HG02943 (cell line): ENCODE measurements around the gene TRAPPC6A.

Experiments
- ATAC-seq: cut with Tn5 transposase; IDR thresholded peaks from one replicate; pipeline ENCODE4 v1.9.1; 2021; ENCODE audit warnings: mild to moderate bottlenecking, low read depth, moderate library complexity; ENCODE audit not compliant: unreplicated experiment

TRAPPC6A gene

DNA sequence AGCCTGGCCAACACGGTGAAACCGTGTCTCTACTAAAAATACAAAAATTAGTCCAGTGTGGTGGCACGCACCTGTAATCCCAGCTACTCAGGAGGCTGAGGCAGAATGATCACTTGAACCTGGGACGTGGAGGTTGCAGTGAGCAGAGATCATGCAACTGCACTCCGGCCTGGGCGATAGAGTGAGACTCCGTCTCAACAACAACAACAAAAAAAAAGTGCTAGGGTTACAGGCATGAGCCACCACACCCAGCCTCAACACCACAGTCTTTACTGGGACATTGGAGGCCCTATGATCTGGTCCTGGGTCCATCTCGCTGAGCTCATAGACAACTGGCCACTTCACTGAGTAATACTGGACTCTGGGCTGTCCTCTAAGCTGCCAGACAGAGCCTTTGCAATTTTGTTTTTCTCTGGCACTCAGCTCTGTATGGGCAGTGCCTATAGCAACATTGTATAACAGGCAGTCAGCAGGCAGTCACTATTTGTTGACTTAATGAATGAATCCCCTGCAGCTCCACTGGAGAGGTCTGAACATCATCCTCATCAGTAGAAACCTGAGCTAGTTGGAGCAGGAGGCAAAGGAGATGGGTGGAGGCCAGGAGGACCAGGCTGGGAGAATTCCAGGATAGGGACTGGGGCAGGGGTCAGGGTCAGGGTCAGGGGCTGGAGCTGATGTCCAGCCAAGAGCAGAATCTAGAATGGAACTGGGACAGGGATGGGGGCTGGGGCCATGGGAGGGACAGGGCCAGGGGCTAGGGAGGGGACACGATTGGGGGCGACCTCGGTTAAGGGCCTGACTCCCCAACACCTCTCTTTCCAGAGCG is 8.7 kb upstream of the TRAPPC6A start:
- no peak for ATAC-seq

DNA sequence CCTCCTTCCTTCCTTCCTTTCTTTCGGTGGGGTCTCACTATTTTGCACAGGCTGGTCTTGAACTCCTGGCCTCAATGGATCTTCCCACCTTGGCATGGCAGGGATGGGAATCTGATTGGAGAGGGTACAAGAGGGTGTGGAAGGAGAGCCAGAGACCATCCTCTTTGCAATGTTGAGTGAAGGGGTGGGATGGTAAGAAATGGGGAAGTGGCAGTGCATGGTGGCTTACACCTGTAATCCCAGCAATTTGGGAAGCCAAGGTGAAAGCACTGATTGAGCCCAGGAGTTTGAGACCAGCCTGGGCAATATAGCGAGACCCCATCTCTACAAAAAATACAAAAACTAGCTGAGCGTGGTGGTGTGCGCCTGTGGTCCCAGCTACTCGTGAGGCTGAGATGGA is 6.1 kb upstream of the TRAPPC6A start:
- no peak for ATAC-seq

GRCh38 chr19:45182758-45183157 is 4.7 kb upstream of the TRAPPC6A start:
- no peak for ATAC-seq

- ATAC-seq, result no peak
Measured at GRCh38 chr19:45180936-45181335, 2.9 kb upstream of the TRAPPC6A start.

- no peak for ATAC-seq
Measured at GRCh38 chr19:45179892-45180370, 1.9 kb upstream of the TRAPPC6A start.

- ATAC-seq, result no peak
Measured at GRCh38 chr19:45179072-45179891, 1.2 kb upstream of the TRAPPC6A start.

DNA sequence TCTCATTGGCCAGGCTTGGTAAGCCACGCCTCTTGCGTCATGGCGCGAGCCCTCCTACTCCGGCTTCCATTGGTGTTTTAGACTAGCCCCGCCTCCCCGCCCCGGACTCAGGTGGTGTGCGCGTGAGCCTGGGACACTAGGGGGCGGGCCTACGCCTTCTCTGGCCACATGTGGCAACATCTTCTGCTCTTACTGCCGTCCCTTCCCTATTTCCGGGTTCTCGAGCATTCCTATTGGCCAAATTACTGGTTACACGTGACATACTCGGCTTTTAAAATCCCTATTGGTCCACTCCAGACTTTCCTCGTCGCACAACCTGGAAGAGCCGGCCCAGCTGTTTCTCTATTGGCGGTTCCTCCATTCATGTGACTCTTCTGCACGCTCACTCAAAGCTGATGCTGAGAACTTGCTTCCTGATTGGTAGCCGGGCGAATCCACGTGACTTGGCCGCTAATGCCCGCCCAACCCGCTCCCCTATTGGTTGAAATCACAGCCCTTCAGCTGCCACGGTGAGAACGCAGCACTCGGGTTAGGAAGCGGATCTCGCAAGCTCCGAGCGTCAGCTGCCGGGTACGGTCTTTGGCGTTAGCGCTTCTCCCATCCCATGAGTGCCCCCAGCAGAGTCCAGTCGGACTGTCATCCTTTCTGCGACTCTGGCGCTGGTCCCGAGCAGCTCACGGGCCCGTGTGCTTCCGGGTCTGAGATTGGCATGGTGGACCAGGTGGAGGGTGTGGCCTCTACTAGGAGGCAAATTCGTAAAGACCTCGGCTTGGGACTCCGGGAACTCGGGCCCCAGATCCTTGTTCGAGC is 430 bp upstream of the TRAPPC6A start, which contains the start of gene BLOC1S3:
TSS of gene BLOC1S3 (plus strand) at position 523 of the 810 bp plus-strand sequence. CDS start 513 bp downstream, outside the sequence.
- peak; percentile 76 for ATAC-seq

DNA sequence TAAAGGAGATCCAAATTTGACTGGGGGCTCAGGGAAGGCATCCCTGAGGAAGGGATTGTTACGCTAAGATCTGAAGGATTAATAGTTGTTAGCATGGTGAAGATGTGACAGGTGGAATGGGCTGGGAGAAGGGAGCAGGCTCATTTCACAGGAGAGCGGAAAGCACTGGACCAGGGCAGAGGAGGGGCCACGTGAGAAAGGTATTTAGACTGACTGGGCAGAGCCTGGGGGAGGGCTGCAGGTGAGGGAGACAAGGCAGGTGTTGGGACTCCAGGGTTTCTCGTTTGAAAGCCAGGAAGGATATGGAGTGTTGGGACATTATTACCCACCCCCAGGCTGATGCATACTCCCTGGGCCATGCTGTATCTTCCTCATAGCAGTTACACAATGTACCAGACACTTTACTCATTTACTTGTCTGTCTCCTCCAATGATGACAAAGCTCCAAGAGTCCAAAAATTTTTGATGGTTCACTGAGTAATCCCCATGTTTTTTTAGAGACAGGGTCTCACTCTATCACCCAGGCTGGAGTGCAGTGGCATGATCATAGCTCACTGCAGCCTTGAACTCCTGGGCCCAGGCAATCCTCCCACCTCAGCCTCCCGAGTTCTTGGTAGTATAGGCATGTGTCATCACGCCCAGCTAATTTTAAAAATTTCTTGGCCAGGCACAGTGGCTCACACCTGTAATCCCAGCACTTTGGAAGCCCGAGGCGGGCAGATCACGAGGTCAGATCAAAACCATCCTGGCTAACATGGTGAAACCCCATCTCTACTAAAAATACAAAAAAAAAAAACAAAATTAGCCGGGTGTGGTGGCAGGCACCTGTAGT is 2.3 kb downstream of the TRAPPC6A start:
- ATAC-seq, result no peak

DNA sequence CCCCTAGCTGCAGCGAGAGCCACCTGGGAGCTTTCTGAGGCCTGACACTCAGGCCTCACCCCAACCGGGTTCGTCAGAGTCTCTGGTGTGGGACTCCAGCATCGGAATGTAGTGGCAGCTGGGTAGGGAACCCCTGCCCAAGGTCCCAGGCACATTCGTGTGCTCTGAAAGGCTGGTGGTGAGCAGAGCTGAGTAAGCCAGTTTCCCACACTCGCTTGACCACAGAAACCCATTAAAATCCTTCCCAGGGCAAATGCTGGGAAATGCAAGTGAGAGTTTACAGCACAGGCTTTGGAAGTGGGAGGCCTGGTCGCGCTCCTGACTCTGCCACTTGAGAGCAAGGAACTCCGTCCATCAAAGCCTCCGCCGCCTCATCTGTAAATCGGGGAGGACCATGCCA is 4.2 kb downstream of the TRAPPC6A start:
- no peak for ATAC-seq

GRCh38 chr19:45172611-45173208 is 5.3 kb downstream of the TRAPPC6A start:
- no peak for ATAC-seq

GRCh38 chr19:45172173-45172572 is 5.9 kb downstream of the TRAPPC6A start:
- ATAC-seq, result no peak

GRCh38 chr19:45171211-45171623 is 6.8 kb downstream of the TRAPPC6A start:
- no peak for ATAC-seq

GRCh38 chr19:45170146-45171106 is 7.6 kb downstream of the TRAPPC6A start:
- ATAC-seq, result no peak

- ATAC-seq, result no peak
Measured at GRCh38 chr19:45169602-45170001, 8.4 kb downstream of the TRAPPC6A start.

DNA sequence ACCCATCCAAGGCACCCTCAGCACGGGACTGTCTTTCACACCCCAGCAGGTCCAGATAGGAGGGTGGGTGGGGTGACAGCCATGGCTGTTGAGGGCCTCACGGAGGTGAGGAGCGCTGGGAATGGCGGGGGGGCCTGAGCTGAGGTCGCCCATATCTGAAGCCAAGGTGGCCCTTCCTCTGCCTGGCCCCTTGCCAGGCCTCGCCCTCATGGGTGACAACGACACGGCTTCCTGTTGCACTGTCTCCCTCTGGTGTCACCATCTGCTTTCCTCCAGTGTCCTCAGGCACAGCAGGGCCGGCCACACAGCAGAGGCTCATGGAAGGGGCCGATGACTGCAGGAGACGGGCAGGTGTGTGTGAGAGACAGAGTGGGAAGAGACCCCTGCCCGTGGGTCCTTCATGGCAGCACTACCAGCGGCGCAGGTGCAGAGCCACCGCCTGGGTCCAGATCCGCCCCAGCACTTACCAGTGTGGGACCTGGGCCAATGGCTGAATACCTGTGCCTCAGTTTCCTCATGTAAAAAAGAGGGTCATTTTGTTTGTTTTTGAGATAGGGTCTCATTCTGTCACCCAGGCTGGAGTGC is 9.2 kb downstream of the TRAPPC6A start:
- ATAC-seq, result no peak

- ATAC-seq, result no peak
Measured at GRCh38 chr19:45166723-45167252, 11.2 kb downstream of the TRAPPC6A start.

DNA sequence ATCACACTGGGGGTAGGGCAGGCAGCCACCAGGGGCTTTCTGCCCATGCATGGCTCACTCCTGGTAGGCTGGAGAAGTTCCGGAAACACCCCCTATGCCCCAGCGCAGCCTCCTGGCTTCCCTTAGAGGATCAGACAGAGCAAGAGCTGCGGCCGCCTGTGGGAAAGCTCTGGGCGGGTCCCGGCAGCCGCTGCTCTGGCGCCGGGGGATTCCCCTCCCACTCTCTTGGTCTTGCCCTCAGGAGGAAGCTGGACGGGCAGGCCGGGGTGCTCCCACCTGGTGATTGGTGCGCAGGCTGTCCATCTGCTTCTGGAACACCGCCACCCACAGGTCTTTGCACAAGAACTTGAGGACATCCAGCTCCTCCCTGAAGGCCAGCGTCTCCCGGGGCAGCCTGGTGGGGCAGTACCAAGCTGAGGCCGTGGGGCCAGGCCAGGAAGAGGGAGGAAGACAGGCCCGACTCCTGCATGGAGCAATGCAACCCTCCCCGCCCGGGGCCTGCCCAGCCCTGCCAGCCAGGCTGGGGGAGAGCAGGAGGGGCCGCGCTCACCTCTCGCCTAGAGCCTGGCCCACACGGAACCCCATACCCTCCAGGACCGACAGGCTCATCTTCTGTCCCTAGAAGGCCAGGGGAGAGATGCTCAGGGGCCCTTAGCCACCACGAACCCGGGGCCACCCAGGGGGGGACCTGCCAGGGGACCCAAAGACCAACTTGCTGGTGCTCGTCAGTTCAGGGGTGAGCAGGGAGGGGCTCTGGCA is 13.3 kb downstream of the TRAPPC6A start:
- peak; percentile 57 for ATAC-seq
